NCI-H128 (cell line): Measurements from ENCODE around the gene JOSD1.
A peak's percentile ranks its signal among the peaks of the same experiment; 100 is the strongest.

Experiments
- DNase-seq: peaks from one replicate; lab custom pipeline; 2025; ENCODE audit not compliant: unreplicated experiment; lab: John Stamatoyannopoulos, UW

Gene JOSD1

GRCh38 chr22:38715176-38715764 is 14.5 kb upstream of the JOSD1 start:
- DNase-seq, result no peak

GRCh38 chr22:38713921-38714320 is 13.2 kb upstream of the JOSD1 start:
- DNase-seq, result no peak

- no peak for DNase-seq
Measured at GRCh38 chr22:38712486-38713207, 11.9 kb upstream of the JOSD1 start.

- no peak for DNase-seq
Measured at GRCh38 chr22:38710866-38711265, 10.1 kb upstream of the JOSD1 start.

GRCh38 chr22:38710351-38710750 is 9.6 kb upstream of the JOSD1 start:
- DNase-seq, result no peak

GRCh38 chr22:38709306-38709705 is 8.6 kb upstream of the JOSD1 start:
- DNase-seq, result no peak

GRCh38 chr22:38707984-38708383 is 7.2 kb upstream of the JOSD1 start:
- DNase-seq, result no peak

GRCh38 chr22:38707346-38707745 is 6.6 kb upstream of the JOSD1 start:
- DNase-seq, result no peak

GRCh38 chr22:38706901-38707195 is 6.1 kb upstream of the JOSD1 start:
- DNase-seq, result no peak

GRCh38 chr22:38706101-38706900 is 5.6 kb upstream of the JOSD1 start:
- no peak for DNase-seq

GRCh38 chr22:38705235-38706100 is 4.7 kb upstream of the JOSD1 start, which contains the start of gene GTPBP1:
Gene GTPBP1 (plus strand): TSS chr22:38705944. CDS start chr22:38705956, 12 bp downstream.
- DNase-seq, result peak; percentile 100

GRCh38 chr22:38704654-38705234 is 4.0 kb upstream of the JOSD1 start:
- DNase-seq, result no peak

- no peak for DNase-seq
Measured at GRCh38 chr22:38700270-38700788, 414 bp downstream of the JOSD1 start.

GRCh38 chr22:38699784-38700183 is 959 bp downstream of the JOSD1 start:
- DNase-seq, result no peak

- DNase-seq, result no peak
Measured at GRCh38 chr22:38699143-38699542, 1.6 kb downstream of the JOSD1 start.

- DNase-seq, result no peak
Measured at GRCh38 chr22:38698407-38699094, 2.2 kb downstream of the JOSD1 start.

- DNase-seq, result no peak
Measured at GRCh38 chr22:38697425-38698089, 3.2 kb downstream of the JOSD1 start.

- no peak for DNase-seq
Measured at GRCh38 chr22:38696606-38697424, 3.9 kb downstream of the JOSD1 start.

- DNase-seq, result no peak
Measured at GRCh38 chr22:38694940-38695339, 5.8 kb downstream of the JOSD1 start.
